HEK293 (cell line): ENCODE data around the gene CACNA1B.

Experiments used
- SP2 ChIP-seq: fragments of 450-650 bp; formaldehyde crosslinking; IDR thresholded peaks from 2 replicates; pipeline ENCODE4 v1.5.1; 2016; ENCODE audit warnings: missing biosample characterization, missing genetic modification characterization
- TCF7L2 ChIP-seq: IDR thresholded peaks from 2 replicates; pipeline ENCODE4 v1.6.1; 2011; ENCODE audit warnings: low read depth, mild to moderate bottlenecking, inconsistent platforms, low read length, moderate library complexity, borderline replicate concordance
- YY1 ChIP-seq: fragments of 450-650 bp; formaldehyde crosslinking; IDR thresholded peaks from 2 replicates; pipeline ENCODE4 v1.5.1; 2018; ENCODE audit warnings: missing biosample characterization, missing genetic modification characterization
- ZFP3 ChIP-seq: fragments of 450-650 bp; formaldehyde crosslinking; IDR thresholded peaks from 2 replicates; pipeline ENCODE4 v1.5.1; 2016; ENCODE audit warnings: low read depth, missing biosample characterization, missing genetic modification characterization
- TF ChIP-seq, protein P1 (sequence below): fragments of 450-650 bp; formaldehyde crosslinking; IDR thresholded peaks from 2 replicates; pipeline ENCODE4 v1.5.1; 2016; ENCODE audit warnings: missing biosample characterization, missing genetic modification characterization
- TF ChIP-seq, protein P2 (sequence below): fragments of 450-650 bp; formaldehyde crosslinking; conservative IDR thresholded peaks from 2 replicates; pipeline ENCODE4 v1.5.1; 2016; ENCODE audit warnings: low read depth, missing biosample characterization, missing genetic modification characterization
- TF ChIP-seq, protein P3 (sequence below): fragments of 450-650 bp; formaldehyde crosslinking; IDR thresholded peaks from 2 replicates; pipeline ENCODE4 v1.5.1; 2016; ENCODE audit warnings: missing biosample characterization, missing genetic modification characterization

DNA sequence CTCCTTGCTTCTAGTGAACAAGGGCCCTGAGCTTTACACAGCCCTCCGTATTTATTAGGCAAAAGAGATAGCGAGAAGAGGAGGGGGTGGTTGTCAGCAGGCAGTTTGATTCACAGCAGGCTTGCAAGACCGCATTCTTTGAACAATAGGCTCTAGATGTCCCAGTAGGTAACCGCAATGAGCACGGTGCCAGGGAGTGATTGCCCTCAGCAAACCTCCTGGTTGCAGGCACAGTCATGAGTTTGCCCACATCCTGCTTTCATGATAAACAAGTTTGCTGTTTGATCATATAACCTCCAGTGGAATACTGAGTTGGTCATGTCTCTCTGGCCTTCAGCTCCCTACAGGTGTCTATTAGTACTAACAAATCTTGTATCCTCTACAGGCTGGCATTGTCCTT is 66.1 kb downstream of the CACNA1B start:
- TF ChIP-seq SP2 (no peak), TCF7L2 (no peak), YY1 (tag by site-specific recombination) (no peak), ZFP3 (tag by site-specific recombination) (no peak)
- TF ChIP-seq, protein P1, sequence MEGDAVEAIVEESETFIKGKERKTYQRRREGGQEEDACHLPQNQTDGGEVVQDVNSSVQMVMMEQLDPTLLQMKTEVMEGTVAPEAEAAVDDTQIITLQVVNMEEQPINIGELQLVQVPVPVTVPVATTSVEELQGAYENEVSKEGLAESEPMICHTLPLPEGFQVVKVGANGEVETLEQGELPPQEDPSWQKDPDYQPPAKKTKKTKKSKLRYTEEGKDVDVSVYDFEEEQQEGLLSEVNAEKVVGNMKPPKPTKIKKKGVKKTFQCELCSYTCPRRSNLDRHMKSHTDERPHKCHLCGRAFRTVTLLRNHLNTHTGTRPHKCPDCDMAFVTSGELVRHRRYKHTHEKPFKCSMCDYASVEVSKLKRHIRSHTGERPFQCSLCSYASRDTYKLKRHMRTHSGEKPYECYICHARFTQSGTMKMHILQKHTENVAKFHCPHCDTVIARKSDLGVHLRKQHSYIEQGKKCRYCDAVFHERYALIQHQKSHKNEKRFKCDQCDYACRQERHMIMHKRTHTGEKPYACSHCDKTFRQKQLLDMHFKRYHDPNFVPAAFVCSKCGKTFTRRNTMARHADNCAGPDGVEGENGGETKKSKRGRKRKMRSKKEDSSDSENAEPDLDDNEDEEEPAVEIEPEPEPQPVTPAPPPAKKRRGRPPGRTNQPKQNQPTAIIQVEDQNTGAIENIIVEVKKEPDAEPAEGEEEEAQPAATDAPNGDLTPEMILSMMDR (tag by site-specific recombination) = no peak
- TF ChIP-seq, protein P2, sequence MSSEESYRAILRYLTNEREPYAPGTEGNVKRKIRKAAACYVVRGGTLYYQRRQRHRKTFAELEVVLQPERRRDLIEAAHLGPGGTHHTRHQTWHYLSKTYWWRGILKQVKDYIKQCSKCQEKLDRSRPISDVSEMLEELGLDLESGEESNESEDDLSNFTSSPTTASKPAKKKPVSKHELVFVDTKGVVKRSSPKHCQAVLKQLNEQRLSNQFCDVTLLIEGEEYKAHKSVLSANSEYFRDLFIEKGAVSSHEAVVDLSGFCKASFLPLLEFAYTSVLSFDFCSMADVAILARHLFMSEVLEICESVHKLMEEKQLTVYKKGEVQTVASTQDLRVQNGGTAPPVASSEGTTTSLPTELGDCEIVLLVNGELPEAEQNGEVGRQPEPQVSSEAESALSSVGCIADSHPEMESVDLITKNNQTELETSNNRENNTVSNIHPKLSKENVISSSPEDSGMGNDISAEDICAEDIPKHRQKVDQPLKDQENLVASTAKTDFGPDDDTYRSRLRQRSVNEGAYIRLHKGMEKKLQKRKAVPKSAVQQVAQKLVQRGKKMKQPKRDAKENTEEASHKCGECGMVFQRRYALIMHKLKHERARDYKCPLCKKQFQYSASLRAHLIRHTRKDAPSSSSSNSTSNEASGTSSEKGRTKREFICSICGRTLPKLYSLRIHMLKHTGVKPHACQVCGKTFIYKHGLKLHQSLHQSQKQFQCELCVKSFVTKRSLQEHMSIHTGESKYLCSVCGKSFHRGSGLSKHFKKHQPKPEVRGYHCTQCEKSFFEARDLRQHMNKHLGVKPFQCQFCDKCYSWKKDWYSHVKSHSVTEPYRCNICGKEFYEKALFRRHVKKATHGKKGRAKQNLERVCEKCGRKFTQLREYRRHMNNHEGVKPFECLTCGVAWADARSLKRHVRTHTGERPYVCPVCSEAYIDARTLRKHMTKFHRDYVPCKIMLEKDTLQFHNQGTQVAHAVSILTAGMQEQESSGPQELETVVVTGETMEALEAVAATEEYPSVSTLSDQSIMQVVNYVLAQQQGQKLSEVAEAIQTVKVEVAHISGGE (tag by site-specific recombination) = no peak
- TF ChIP-seq, protein P3, sequence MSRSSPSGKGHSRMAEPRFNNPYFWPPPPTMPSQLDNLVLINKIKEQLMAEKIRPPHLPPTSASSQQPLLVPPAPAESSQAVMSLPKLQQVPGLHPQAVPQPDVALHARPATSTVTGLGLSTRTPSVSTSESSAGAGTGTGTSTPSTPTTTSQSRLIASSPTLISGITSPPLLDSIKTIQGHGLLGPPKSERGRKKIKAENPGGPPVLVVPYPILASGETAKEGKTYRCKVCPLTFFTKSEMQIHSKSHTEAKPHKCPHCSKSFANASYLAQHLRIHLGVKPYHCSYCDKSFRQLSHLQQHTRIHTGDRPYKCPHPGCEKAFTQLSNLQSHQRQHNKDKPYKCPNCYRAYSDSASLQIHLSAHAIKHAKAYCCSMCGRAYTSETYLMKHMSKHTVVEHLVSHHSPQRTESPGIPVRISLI (tag by site-specific recombination) = no peak
